ENCODE measurements around the gene ZCCHC4.

Gene ZCCHC4

GRCh38 chr4:25379591-25379990 is 67.0 kb downstream of the ZCCHC4 start:
- DNase-seq = no peak

- DNase-seq = no peak
Observed at GRCh38 chr4:25383647-25384046, 71.1 kb downstream of the ZCCHC4 start.

- DNase-seq = no peak
Observed at GRCh38 chr4:25386926-25387325, 74.4 kb downstream of the ZCCHC4 start.

GRCh38 chr4:25397305-25397704 is 84.7 kb downstream of the ZCCHC4 start:
- DNase-seq = no peak

GRCh38 chr4:25399510-25399909 is 86.9 kb downstream of the ZCCHC4 start:
- DNase-seq = no peak

GRCh38 chr4:25401066-25401465 is 88.5 kb downstream of the ZCCHC4 start:
- DNase-seq = no peak

- DNase-seq = no peak
Observed at GRCh38 chr4:25402521-25402920, 89.9 kb downstream of the ZCCHC4 start.

- no peak for DNase-seq
Observed at GRCh38 chr4:25403699-25404098, 91.1 kb downstream of the ZCCHC4 start.

GRCh38 chr4:25405453-25405852 is 92.9 kb downstream of the ZCCHC4 start:
- no peak for DNase-seq

GRCh38 chr4:25406081-25406692 is 93.6 kb downstream of the ZCCHC4 start:
- no peak for DNase-seq

- no peak for DNase-seq
Observed at GRCh38 chr4:25410820-25411529, 98.4 kb downstream of the ZCCHC4 start.

- DNase-seq = no peak
Observed at GRCh38 chr4:25413261-25413660, 100.7 kb downstream of the ZCCHC4 start.

GRCh38 chr4:25417014-25417413 is 104.4 kb downstream of the ZCCHC4 start:
- DNase-seq = no peak

All from CD4-positive, alpha-beta T cell treated with Interleukin-4 for 4 hours (primary cell).